HG03064 (cell line): Measurements from ENCODE around the gene ZSCAN29.
A peak's percentile ranks its signal among the peaks of the same experiment; 100 is the strongest.

ENCODE experiments used
- ATAC-seq: cut with Tn5 transposase; IDR thresholded peaks from one replicate; pipeline ENCODE4 v1.9.1; 2021; ENCODE audit warnings: low read depth; ENCODE audit not compliant: unreplicated experiment

The ZSCAN29 gene

DNA sequence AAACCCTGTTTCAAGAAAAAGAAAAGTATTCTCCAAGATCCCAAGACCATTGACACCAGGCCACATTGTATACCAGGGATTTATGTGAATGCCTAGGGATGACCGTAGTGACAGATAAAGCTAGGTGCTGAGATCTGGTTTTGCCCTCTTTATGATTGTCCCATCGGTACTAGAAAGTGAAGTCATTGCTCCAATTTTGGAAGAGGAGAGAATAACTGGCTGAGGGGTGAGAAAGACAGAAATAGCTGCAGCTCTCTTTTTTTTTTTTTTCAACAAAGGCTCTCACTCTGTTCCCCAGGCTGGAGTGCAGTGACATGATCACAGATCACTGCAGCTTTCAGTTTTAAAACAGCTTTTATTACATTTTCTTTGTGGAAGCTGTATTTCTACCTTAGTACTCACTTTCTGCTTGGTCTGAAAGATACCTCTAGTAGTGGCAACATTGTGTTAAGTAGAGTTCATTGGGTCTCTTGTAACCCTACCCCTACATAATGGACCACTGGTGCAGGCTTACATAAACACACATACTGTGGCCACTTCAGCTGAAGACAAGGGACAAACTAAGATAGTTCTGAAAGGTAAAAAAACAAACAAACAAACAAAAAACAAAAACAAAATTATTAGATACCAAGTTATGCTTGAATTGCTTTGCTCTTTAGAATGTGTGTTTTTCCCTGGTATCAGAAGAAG is 18.0 kb downstream of the ZSCAN29 start:
- no peak for ATAC-seq

DNA sequence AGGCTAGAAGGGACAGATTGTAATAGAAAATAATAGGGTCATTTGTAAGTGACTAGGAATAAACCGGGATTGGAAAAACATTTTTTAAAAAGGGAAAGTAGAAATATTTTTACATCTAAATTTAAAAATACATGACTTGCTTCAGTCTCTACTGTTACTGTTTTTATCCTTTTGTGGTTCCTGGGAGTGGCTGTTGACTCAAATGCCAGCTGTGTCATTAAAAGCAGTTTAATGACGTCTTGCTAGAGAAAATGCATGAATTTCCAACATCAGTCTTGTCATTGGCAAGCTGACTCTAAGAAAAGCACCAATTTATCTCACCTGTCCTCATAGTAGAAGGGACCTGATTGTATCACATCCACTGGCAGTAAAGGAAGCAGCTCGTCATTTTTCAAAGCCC is 23.7 kb downstream of the ZSCAN29 start:
- no peak for ATAC-seq

DNA sequence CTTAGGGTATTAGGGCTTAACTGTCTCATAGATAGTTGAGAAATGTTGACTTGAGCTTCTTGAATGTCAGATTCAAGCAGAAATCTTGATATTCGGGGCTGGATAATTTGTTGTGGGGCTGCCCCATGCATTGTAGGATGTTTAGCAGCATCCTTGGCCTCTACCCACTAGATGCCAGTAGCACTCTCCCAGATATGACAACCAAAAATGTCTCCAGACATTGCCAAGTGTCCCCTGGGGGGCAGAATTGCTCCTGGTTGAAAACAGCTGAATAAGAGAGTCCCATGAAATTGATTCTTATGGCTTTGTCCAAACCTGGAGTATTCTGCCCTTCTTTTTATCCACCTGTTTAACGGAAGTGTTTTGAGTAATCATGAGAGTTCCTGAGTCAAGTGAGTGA is 24.5 kb downstream of the ZSCAN29 start:
- ATAC-seq: no peak

DNA sequence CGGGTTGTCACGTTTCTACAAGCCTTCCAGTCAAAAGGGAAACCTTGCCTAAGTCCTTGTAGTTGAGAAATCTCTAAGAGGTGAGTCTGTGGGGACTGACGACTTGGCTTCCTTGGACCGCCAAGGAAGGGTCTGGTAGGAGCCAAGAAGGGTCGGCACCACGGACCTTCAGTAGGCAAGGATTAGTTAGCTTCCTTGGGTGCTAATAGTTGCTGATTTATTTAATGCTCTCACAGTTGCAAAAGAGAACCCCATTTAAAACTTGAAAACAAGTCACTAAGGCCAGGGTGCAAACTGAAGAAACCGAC is 40.1 kb downstream of the ZSCAN29 start:
- peak; percentile 25 for ATAC-seq

DNA sequence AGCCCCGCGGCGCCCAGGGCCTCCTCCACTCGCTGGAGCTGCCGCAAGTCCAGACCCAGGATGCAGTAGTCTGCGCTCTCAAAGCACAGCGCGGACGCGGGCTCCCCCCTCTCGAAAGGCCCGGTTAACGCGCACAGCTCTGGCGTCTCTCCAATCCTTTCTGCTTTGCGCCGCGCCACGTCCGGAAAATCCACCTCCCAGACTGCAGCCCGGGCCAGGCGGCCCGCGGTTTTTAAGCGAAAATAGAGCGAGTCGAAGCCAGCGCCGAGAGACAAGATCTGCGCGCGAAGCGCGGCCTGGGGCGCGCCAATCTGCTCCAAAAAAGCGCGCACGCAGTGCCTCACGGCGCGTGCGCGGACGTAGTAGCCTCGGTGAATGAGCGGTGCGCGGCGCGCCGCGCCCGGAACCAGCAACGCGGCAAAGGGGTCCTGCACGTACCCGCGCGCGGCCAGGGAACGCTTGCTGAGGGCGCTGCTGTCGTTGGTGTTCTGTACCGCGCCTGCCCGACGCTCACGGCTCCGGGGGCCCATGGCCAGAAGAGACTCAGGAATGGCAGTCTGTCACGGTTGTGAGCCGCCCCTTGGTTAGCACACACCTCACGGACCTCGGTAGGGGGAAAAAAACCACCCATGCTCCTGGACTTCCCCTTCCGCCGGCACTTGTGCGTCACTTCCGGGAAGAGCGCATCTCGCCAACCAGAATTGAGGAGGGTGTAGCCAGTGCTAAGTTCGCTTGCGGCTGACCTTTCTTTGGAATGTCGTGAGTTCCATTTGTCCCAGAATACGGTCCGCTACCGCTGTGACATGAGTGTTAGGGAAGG is 40.7 kb downstream of the ZSCAN29 start, which contains the start of gene LCMT2:
Gene LCMT2, minus strand, starts transcription at position 614 of the 820 bp plus-strand sequence. Its CDS starts 84 bp downstream, at position 530.
- peak; percentile 87 for ATAC-seq

DNA sequence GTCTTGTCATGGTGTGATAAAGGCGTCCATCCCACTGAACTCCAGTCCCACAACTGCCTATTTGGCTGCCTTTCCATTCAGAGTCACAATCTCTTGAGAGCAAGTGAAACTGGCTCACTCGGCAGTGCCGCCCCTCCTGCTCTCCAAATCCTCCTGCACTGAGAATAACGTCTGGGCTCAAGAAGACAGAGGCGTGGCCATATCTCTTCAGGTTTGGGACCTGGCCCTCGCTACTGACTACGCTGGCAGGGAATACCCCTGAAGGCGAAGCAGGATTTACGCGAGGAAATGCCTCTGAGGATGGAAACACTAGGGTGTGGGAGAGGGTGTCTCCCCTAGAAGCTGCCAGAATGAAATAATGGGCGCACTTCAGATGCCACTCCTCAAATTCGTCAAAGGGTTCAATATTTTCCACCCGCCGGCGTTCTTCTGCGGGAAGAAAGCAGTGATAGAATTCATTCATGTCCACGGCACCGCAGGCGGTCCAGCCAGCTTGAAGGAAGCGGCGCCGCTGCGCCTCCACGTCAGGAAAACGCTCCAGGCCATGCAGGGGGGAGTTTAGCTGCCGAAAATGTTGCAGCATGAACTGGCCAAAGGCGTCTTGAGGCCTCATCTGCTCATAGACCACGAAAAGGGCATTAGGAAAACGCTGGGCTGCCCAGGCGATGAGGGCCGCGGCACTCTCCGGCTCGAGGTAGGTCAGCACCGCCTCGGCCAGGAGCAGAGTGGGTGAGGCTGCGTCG is 41.5 kb downstream of the ZSCAN29 start:
- no peak for ATAC-seq

DNA sequence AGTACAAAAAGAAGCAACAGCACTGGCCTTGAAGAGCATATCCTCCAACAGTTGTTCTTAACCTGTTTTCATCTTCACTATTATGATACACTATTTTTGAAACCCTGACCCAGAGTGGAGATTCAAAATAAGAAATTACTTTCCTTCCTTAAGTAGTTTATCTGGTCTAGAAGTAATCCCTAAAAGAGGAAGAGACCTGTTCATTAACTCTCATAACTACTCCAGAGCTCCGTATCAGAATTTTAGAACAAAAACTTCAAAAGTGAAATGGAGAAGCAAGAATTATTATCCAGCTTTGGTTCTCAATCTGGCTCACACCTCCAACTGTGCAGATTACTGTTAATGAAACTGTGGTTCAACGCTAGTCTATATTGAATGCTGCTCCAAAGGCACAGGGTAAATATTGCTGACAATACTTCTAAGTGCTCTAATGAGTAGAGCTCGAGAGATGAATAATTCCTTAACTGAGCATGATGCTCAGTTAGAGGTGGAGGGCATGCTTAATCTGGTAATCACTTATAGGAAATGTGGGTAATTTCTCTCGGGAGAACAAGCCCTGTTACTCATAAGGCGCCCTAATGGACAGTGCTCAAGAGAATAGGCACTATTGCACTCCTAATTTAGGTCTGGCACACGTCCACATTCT is 45.7 kb downstream of the ZSCAN29 start:
- ATAC-seq: no peak

- no peak for ATAC-seq
Measured at GRCh38 chr15:43318990-43319771, 51.7 kb downstream of the ZSCAN29 start.

GRCh38 chr15:43317566-43318184 is 53.2 kb downstream of the ZSCAN29 start:
- ATAC-seq: no peak

DNA sequence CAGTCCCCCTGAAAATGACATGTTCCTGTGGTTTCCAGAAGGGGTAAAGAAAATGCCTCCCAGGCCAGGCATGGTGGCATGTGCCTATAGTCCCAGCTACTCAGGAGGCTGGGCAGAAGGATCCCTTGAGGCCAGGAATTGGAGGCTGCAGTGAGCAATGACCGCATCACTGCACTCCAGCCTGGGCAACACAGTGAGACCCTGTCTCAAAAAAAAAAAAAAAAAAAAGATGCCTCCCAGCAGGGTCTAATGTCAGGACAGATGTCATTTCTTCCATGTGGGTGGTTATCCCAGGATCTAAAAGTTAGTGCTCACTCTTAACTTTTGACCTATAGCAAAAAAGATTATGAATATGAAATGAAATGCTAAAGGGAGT is 53.9 kb downstream of the ZSCAN29 start:
- ATAC-seq: no peak

DNA sequence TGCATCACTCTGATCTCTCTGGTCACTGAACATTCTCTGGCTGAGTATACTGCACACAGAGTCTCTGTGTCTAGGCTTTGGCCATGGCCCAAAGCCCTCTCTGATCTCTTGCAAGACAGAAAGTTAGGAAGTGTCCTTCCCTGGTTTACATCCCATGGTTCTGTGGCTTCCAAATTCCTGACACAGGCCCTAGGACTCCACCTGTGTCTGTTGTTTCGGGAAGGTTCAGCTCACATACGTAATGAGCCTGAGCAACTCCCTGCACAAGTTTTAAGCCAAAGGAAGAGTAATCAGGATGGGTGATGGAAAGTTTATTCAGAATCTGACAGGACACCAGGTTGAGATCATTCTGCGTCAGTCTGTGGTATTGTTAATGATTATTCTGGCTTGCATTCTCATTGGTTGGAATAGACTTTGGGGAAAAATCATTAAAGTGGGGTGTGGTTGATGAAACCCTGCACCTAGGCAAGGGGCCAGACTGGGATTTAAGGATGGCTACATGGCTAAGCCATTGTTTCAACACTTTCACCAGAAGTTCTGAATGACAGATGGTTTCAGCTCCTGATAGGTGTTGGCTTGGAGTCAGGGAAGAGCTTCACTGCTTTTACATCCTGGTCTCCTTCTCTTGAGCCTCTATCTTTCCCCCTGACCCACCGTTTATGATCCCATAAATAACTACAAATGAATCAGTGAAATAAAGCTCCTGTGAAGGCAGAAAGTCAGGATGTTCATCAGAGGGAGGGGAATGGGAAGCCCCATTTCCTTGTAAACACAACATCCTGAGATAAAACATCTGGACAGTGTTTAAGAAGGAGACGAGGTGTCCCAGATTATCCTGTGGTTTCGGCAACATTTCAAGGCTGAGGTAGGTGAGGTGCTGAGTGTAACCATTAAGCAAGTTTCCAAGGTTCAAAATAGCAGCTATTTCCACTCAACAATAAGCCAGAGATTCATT is 54.5 kb downstream of the ZSCAN29 start:
- ATAC-seq: no peak

DNA sequence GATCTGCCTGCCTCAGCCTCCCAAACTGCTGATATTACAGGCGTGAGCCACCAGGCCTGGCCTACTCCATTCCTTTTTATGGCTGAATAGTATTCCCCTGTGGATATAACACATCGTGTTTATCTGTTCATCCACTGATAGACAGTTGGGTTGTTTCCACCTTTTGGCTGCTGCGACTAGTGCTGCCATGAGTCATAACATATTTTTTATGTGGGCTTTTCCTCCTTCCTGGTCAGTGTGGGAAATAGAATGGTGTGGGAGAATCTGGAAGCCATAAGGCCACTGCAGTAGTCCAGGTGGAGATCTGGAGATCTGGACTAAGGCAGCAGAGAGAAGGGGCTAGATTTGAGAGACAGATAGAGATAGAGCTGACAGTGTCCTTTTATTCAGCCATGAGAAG is 56.7 kb downstream of the ZSCAN29 start:
- no peak for ATAC-seq

GRCh38 chr15:43312378-43312777 is 58.5 kb downstream of the ZSCAN29 start:
- ATAC-seq: no peak
